ENCODE data around the gene BRF1. TPM values are rescaled to one million over a fixed set of nuclear protein-coding genes. Genes with fewer than 3 reads are reported as not detected.

Gene BRF1
- total and polyA plus RNA-seq, 2 of the 13 experiments (the other 11 are each of a cell fraction or from before 2014, with no cell fraction given), result 5.1 to 11.0 TPM

DNA sequence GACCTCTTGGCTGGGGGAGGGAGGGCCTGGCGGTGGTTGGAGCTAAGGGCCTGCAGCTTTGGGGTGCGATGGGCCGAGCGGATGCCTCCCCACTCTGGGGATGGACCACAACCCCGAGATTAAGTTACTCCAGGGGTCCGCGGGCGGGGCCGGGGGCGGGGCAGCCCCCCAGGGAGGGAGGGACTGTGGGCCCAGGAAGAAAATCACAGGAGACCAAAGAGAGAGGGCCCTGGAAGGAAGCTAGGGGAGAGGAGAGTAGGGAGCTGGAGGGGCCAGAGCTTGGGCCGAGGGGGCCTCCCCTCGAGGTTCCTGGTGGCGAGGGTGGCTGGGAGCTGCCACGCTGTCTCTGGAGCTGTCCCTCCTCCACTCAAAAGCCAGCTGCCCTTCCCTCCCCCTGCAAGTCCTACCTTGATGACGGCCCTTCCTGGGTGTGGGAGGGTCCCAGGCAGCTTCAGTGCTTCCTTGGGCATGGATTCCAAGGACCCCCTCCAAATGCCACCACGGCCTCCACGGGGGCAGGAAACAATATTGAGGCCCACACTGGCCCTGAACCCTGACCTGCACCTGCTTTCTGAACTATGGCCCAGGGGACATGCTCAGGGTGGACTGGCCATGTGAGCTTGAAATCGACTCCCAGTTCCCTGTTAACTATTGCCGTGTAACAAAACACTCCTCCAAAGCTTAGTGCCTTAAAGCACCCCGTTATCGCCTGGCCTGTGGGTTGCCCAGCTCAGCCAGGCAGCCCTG, 119.1 kb downstream of the BRF1 start:
- no TSS peak for BruUV-seq (replicated peaks)
- no peak for FAIRE-seq
- TF ChIP-seq RBAK (CRISPR knock-in tag; IDR thresholded peaks at IDR 0.05) (peak; percentile 93), ARHGAP35 (CRISPR knock-in tag; IDR thresholded peaks at IDR 0.05; ENCODE audit: borderline replicate concordance) (no peak), HNF4A (CRISPR knock-in tag; IDR thresholded peaks at IDR 0.05) (peak; percentile 56), ZBTB7A (CRISPR knock-in tag; IDR thresholded peaks at IDR 0.05) (0 out of 2 replicates have a peak, but pooled peaks have one; percentile 34), SALL1 (CRISPR knock-in tag; IDR thresholded peaks at IDR 0.05) (0 out of 2 replicates have a peak, but pooled peaks have one; percentile 22), MAZ (IDR thresholded peaks at IDR 0.05; ENCODE audit: borderline replicate concordance, low read depth, low read length) (no peak), MAZ (CRISPR knock-in tag; IDR thresholded peaks at IDR 0.05; ENCODE audit: low read depth) (no peak), SAP130 (CRISPR knock-in tag; IDR thresholded peaks at IDR 0.05; ENCODE audit: low read depth) (0 out of 2 replicates have a peak, but pooled peaks have one; percentile 17), HNF4G (IDR thresholded peaks at IDR 0.05; ENCODE audit: borderline replicate concordance, low read depth, low read length) (0 out of 2 replicates have a peak, but pooled peaks have one; percentile 14), HNF4G (CRISPR knock-in tag; IDR thresholded peaks at IDR 0.05; ENCODE audit: borderline replicate concordance, low read depth) (no peak)
- TF ChIP-seq, protein P1, sequence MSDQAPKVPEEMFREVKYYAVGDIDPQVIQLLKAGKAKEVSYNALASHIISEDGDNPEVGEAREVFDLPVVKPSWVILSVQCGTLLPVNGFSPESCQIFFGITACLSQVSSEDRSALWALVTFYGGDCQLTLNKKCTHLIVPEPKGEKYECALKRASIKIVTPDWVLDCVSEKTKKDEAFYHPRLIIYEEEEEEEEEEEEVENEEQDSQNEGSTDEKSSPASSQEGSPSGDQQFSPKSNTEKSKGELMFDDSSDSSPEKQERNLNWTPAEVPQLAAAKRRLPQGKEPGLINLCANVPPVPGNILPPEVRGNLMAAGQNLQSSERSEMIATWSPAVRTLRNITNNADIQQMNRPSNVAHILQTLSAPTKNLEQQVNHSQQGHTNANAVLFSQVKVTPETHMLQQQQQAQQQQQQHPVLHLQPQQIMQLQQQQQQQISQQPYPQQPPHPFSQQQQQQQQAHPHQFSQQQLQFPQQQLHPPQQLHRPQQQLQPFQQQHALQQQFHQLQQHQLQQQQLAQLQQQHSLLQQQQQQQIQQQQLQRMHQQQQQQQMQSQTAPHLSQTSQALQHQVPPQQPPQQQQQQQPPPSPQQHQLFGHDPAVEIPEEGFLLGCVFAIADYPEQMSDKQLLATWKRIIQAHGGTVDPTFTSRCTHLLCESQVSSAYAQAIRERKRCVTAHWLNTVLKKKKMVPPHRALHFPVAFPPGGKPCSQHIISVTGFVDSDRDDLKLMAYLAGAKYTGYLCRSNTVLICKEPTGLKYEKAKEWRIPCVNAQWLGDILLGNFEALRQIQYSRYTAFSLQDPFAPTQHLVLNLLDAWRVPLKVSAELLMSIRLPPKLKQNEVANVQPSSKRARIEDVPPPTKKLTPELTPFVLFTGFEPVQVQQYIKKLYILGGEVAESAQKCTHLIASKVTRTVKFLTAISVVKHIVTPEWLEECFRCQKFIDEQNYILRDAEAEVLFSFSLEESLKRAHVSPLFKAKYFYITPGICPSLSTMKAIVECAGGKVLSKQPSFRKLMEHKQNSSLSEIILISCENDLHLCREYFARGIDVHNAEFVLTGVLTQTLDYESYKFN (CRISPR knock-in tag; conservative IDR thresholded peaks at IDR 0.05), result 0 out of 2 replicates have a peak, but pooled peaks have one; percentile 18
- TF ChIP-seq, protein P2, sequence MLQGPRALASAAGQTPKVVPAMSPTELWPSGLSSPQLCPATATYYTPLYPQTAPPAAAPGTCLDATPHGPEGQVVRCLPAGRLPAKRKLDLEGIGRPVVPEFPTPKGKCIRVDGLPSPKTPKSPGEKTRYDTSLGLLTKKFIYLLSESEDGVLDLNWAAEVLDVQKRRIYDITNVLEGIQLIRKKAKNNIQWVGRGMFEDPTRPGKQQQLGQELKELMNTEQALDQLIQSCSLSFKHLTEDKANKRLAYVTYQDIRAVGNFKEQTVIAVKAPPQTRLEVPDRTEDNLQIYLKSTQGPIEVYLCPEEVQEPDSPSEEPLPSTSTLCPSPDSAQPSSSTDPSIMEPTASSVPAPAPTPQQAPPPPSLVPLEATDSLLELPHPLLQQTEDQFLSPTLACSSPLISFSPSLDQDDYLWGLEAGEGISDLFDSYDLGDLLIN (CRISPR knock-in tag; IDR thresholded peaks at IDR 0.05; ENCODE audit: borderline replicate concordance), result no peak
- TF ChIP-seq, protein P3, sequence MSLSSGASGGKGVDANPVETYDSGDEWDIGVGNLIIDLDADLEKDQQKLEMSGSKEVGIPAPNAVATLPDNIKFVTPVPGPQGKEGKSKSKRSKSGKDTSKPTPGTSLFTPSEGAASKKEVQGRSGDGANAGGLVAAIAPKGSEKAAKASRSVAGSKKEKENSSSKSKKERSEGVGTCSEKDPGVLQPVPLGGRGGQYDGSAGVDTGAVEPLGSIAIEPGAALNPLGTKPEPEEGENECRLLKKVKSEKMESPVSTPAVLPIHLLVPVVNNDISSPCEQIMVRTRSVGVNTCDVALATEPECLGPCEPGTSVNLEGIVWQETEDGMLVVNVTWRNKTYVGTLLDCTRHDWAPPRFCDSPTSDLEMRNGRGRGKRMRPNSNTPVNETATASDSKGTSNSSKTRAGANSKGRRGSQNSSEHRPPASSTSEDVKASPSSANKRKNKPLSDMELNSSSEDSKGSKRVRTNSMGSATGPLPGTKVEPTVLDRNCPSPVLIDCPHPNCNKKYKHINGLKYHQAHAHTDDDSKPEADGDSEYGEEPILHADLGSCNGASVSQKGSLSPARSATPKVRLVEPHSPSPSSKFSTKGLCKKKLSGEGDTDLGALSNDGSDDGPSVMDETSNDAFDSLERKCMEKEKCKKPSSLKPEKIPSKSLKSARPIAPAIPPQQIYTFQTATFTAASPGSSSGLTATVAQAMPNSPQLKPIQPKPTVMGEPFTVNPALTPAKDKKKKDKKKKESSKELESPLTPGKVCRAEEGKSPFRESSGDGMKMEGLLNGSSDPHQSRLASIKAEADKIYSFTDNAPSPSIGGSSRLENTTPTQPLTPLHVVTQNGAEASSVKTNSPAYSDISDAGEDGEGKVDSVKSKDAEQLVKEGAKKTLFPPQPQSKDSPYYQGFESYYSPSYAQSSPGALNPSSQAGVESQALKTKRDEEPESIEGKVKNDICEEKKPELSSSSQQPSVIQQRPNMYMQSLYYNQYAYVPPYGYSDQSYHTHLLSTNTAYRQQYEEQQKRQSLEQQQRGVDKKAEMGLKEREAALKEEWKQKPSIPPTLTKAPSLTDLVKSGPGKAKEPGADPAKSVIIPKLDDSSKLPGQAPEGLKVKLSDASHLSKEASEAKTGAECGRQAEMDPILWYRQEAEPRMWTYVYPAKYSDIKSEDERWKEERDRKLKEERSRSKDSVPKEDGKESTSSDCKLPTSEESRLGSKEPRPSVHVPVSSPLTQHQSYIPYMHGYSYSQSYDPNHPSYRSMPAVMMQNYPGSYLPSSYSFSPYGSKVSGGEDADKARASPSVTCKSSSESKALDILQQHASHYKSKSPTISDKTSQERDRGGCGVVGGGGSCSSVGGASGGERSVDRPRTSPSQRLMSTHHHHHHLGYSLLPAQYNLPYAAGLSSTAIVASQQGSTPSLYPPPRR (CRISPR knock-in tag; IDR thresholded peaks at IDR 0.05; ENCODE audit: borderline replicate concordance), result 0 out of 2 replicates have a peak, but pooled peaks have one; percentile 30

More for the DNA sequence above, 119.1 kb downstream of the BRF1 start:
- intact Hi-C loops (cut with micrococcal nuclease; ENCODE audit: unreplicated experiment) (no loop called here), in situ Hi-C loops (cut with HindIII; ENCODE audit: extremely low pct_ligation_motif_present, low pct_unique_long_range_greater_than_20kb) (no loop called here)
- no peaks in the 10 kb centered on the region for H3K79me2 ChIP-seq (ENCODE audit: insufficient read depth, low read length)
- peak overlapping the region; percentile 45; the same call in 1 of the 2 replicates for H3K4me2 ChIP-seq (ENCODE audit: low read depth, low read length)
- no peak overlapping the region for H3K9ac ChIP-seq (ENCODE audit: insufficient read depth, low read depth, low read length)
- H3K4me3 ChIP-seq (replicated peaks in 1 of 3; ENCODE audit: insufficient read depth in 1 of 3, low read depth in 2 of 3, low read length in 3 of 3), result peak overlapping the region in 2 of 3 experiments; percentile 13 to 43; a peak in 2 of 6 replicates
- H3K27me3 ChIP-seq (ENCODE audit: control insufficient read depth in 1 of 2, insufficient read depth in 2 of 2, low read length in 2 of 2), result peaks cover 10 to 70% of the 10 kb centered on the region in 2 experiments
- POLR2A ChIA-PET, result no interaction called here
- H3K4me1 ChIP-seq (ENCODE audit: insufficient read depth, low read length), result peaks cover 19% of the 10 kb centered on the region; the same call in 1 of the 2 replicates
- no peaks in the 10 kb centered on the region for H3K36me3 ChIP-seq (replicated peaks in 1 of 2; ENCODE audit: control insufficient read depth in 1 of 2, insufficient read depth in 2 of 2, low read length in 2 of 2)
- H2AFZ ChIP-seq (ENCODE audit: low read length), result no peak overlapping the region
- no peak overlapping the region for H3K27ac ChIP-seq (ENCODE audit: extremely low read length, insufficient read depth, low read length)
- DNase-seq (ENCODE audit: low spot score) (no peak), ATAC-seq (no peak)
- 47% methylated on average over 10 of the region's 21 CpGs for WGBS (ENCODE audit: low lambda C conversion rate)
- 0 out of 2 replicates have a peak, but pooled peaks cover 3% of the 10 kb centered on the region for H4K20me1 ChIP-seq (ENCODE audit: insufficient read depth, low read length)
- CTCF ChIA-PET (ENCODE audit: low intra/inter-chr PET ratio, low total read pairs), result no interaction called here
- H3K9me3 ChIP-seq (ENCODE audit: low read length), result no peaks in the 10 kb centered on the region

Measured in HepG2 (cell line).